SK-N-SH (cell line): ENCODE results near the gene JAZF1.

Experiments used
- EP300 ChIP-seq, 2 experiments: IDR thresholded peaks; 2 replicates each; pipeline versions ENCODE4 v1.4.0 to v1.6.1; 2012; ENCODE audit warnings: borderline replicate concordance in 1 of 2, low read depth in 1 of 2, low read length in 1 of 2
- MAX ChIP-seq: IDR thresholded peaks from 2 replicates; pipeline ENCODE4 v1.4.0; 2012; ENCODE audit warnings: low read depth
- MXI1 ChIP-seq: IDR thresholded peaks from 2 replicates; pipeline ENCODE4 v1.6.1; 2012; ENCODE audit warnings: mild to moderate bottlenecking, low read depth, low read length, improper control_type of control experiment
- RAD21 ChIP-seq: IDR thresholded peaks from 2 replicates; pipeline ENCODE4 v1.6.1; 2012; ENCODE audit warnings: mild to moderate bottlenecking, low read length
- RFX5 ChIP-seq: IDR thresholded peaks from 2 replicates; pipeline ENCODE4 v1.6.1; 2012; ENCODE audit warnings: mild to moderate bottlenecking, improper control_type of control experiment, low read length
- TCF12 ChIP-seq: IDR thresholded peaks from 2 replicates; pipeline ENCODE4 v1.4.0; 2012
- TF ChIP-seq, protein P1 (sequence below): fragments of 200-600 bp; sonication (generic); IDR thresholded peaks from 2 replicates; pipeline ENCODE4 v1.6.1; 2017; ENCODE audit warnings: antibody characterized with exemption, mild to moderate bottlenecking, moderate library complexity

DNA sequence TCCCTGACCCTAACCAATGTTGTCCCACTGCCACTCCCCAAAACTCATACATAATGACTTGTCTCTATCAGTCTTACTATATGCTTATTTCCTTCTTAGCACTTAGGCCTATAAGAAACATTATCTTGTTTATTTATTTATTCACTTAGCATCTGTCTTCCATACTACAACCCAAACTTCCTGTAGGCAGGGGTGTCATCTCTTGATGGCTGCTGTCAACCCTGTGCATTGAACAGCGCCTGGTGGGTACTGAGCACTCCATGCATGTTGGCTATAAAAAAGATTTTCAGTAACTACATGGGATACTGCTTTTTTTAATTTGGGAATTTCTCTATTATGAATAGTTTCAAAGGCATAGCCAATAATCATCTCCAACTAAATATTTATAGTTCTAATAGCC, 46.7 kb downstream of the JAZF1 start:
- no peak for TF ChIP-seq RAD21
- TF ChIP-seq EP300 (IDR thresholded peaks at IDR 0.05; ENCODE audit: borderline replicate concordance in 1 of 2, low read depth in 1 of 2, low read length in 1 of 2): no peak
- TF ChIP-seq RFX5: no peak
- no peak for TF ChIP-seq TCF12
- TF ChIP-seq, protein P1, sequence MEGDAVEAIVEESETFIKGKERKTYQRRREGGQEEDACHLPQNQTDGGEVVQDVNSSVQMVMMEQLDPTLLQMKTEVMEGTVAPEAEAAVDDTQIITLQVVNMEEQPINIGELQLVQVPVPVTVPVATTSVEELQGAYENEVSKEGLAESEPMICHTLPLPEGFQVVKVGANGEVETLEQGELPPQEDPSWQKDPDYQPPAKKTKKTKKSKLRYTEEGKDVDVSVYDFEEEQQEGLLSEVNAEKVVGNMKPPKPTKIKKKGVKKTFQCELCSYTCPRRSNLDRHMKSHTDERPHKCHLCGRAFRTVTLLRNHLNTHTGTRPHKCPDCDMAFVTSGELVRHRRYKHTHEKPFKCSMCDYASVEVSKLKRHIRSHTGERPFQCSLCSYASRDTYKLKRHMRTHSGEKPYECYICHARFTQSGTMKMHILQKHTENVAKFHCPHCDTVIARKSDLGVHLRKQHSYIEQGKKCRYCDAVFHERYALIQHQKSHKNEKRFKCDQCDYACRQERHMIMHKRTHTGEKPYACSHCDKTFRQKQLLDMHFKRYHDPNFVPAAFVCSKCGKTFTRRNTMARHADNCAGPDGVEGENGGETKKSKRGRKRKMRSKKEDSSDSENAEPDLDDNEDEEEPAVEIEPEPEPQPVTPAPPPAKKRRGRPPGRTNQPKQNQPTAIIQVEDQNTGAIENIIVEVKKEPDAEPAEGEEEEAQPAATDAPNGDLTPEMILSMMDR: no peak
- TF ChIP-seq MAX: no peak
- no peak for TF ChIP-seq MXI1
